PFSK-1 (cell line): ENCODE data around the gene ZNF277.

Experiments
- FOXP2 ChIP-seq: optimal IDR thresholded peaks from 2 replicates; pipeline ENCODE3; 2011; ENCODE audit warnings: borderline replicate concordance, control low read depth, inconsistent platforms; ENCODE audit not compliant: insufficient read depth; ENCODE audit errors: extremely low read length, extremely low read depth
- POLR2AphosphoS5 ChIP-seq: IDR thresholded peaks from 2 replicates; pipeline ENCODE4 v1.6.1; 2012; ENCODE audit warnings: low read depth, mild to moderate bottlenecking, control low read depth, low read length, moderate library complexity
- SIN3A ChIP-seq: IDR thresholded peaks from 2 replicates; pipeline ENCODE4 v1.6.1; 2012; ENCODE audit warnings: mild to moderate bottlenecking, low read length, moderate library complexity, borderline replicate concordance; ENCODE audit not compliant: insufficient read depth
- TAF1 ChIP-seq: IDR thresholded peaks from 2 replicates; pipeline ENCODE4 v1.6.1; 2012; ENCODE audit warnings: low read length, control low read depth, borderline replicate concordance; ENCODE audit not compliant: insufficient read depth
- TF ChIP-seq, protein P1 (sequence below), 2 experiments: IDR thresholded peaks; 2 replicates each; pipeline versions ENCODE4 v1.6.1 to v1.8.0; 2011 to 2012; ENCODE audit warnings: low read depth in 2 of 2, low read length in 2 of 2, control low read depth in 1 of 2, inconsistent platforms in 1 of 2, mild to moderate bottlenecking in 1 of 2, moderate library complexity in 1 of 2; ENCODE audit not compliant: insufficient read depth in 1 of 2

Gene ZNF277

DNA sequence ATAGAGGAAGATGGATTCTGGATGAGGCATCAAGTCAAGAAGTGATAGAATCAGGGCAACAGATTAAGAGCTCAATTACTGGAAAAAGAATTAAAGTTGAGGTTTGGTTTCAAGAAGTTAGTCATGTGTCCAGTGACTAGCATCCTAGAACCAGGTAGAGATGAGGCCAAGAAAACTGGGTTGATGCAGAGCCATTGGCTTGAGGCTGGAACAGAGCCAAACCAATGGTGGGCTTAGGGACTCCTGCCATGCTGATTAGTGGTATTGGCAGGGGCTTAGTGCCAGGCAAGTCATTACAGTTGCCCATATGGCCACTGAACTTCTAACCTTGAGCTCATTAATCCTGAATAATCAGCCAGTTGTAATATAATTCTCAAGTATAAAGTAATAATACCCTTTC lies 18.5 kb downstream of the ZNF277 start:
- TF ChIP-seq TAF1 (no peak), SIN3A (no peak)

DNA sequence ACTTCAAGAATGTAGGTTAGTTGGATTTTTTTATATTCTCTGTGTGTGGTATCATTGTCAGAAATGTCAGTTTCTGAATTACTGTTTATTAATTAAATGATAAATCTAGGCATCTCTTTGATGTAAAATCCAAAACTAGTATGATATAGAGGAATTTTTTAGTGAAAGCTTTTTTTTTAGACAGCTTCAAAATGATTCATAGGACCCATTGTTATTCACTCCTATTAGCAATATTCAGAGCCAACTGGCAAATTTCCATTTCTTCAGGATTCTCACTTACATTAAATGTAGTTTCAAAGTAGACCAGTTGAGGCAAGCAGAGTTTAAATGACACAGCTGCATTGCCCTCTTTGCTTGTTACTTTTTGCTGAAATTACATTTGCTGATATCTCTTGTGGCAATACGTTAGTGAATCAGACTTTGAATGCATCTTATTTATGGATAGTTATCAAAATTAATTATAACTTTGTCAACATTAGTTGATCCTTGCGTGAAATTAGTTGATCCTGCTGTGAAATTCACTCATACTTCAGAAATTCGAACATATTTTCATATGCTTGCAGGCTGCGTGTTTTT lies 20.3 kb downstream of the ZNF277 start:
- TF ChIP-seq FOXP2: no peak
- TF ChIP-seq TAF1: no peak
- TF ChIP-seq POLR2AphosphoS5: no peak
- no peak for TF ChIP-seq SIN3A
- TF ChIP-seq, protein P1, sequence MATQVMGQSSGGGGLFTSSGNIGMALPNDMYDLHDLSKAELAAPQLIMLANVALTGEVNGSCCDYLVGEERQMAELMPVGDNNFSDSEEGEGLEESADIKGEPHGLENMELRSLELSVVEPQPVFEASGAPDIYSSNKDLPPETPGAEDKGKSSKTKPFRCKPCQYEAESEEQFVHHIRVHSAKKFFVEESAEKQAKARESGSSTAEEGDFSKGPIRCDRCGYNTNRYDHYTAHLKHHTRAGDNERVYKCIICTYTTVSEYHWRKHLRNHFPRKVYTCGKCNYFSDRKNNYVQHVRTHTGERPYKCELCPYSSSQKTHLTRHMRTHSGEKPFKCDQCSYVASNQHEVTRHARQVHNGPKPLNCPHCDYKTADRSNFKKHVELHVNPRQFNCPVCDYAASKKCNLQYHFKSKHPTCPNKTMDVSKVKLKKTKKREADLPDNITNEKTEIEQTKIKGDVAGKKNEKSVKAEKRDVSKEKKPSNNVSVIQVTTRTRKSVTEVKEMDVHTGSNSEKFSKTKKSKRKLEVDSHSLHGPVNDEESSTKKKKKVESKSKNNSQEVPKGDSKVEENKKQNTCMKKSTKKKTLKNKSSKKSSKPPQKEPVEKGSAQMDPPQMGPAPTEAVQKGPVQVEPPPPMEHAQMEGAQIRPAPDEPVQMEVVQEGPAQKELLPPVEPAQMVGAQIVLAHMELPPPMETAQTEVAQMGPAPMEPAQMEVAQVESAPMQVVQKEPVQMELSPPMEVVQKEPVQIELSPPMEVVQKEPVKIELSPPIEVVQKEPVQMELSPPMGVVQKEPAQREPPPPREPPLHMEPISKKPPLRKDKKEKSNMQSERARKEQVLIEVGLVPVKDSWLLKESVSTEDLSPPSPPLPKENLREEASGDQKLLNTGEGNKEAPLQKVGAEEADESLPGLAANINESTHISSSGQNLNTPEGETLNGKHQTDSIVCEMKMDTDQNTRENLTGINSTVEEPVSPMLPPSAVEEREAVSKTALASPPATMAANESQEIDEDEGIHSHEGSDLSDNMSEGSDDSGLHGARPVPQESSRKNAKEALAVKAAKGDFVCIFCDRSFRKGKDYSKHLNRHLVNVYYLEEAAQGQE (IDR thresholded peaks at IDR 0.05; ENCODE audit: insufficient read depth in 1 of 2, low read depth in 2 of 2, low read length in 2 of 2): no peak

DNA sequence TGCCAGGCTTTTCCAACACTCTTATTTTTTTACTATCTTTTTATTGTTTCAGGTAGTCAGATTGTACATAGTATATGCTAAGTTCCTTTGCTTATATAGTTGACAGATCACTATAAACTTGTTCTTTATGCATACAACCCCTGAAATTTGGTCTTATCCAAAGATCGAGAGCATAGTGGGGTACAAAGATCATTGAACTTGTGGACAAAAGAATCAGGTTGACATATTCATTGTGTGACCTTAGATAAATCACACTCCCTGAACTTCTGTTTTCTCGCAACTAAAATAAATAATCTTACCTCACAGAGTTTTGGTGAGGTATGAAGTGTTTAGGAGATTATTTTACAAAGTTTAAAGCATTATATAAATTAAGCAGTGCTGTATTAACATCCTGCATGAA lies 22.1 kb downstream of the ZNF277 start:
- no peak for TF ChIP-seq TAF1
- TF ChIP-seq SIN3A: no peak
- TF ChIP-seq, protein P1 (IDR thresholded peaks at IDR 0.05; ENCODE audit: insufficient read depth in 1 of 2, low read depth in 2 of 2, low read length in 2 of 2): no peak
- TF ChIP-seq FOXP2: no peak
- TF ChIP-seq POLR2AphosphoS5: no peak

DNA sequence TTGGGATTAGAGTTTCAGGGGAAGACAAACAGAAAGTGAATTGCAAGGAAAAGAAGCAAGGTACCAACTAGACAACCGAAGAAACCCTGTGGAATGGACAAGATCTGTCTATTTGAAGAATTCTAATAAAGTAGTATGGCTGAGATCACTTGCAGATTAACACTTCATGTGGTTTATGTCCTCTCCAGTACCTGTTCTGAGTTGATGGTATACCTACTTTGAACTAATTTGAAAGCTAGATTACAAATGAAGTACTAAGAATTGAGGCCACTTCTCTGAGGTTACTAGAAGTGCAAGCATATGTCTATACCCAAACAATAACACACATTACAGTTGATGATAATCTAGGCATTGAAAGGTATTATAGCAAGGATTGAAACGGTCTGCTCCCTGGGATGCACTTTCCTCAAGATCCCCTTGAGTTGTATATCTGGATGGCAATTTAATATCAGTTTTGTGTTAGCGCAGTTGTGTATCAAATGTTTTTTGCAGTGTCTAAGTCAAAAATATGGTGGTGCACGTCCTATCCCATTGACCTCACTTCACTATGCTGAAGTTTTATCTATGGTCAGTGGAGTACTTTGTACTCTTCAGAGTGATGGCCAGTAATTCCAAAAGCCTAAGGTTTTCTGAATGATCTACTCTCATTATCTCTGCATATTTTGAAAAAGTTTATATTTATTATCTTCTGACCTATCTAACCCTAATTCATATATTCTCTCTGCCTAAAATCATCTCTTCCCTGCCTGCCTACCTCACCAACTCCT lies 25.9 kb downstream of the ZNF277 start:
- TF ChIP-seq SIN3A (no peak), TAF1 (no peak), FOXP2 (no peak), POLR2AphosphoS5 (no peak)
- TF ChIP-seq, protein P1 (IDR thresholded peaks at IDR 0.05; ENCODE audit: insufficient read depth in 1 of 2, low read depth in 2 of 2, low read length in 2 of 2): no peak

DNA sequence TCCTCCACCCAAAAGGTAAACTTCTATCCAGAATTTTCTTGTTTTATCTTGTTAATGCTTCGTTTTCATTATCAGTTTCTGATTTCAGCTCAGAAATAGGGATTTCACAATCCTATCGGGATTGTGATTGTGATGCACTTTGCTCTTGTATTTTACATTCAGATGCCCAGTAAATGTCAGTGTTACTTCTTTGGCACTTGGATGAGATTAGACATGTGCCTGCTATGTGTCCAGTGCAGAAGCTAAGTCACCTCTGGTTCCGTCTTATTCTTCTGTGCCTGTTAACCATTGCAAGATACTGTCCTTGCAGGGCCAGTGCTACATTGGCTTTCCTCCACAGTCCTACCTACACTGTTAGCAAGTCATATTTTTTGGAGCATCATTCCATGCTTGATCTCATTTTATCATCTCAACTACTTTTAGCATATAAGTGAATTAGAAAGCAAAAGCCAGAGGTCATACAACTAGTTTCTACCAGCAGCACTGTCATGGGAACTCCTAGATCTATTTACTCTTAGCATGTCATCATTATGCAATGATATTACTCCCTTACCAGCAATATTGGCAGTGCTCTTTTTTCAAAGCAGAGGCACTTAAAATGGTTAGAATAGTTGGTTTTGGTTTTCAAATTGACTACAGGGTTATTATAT lies 26.7 kb downstream of the ZNF277 start:
- TF ChIP-seq TAF1: no peak
- TF ChIP-seq POLR2AphosphoS5: no peak
- TF ChIP-seq, protein P1 (IDR thresholded peaks at IDR 0.05; ENCODE audit: insufficient read depth in 1 of 2, low read depth in 2 of 2, low read length in 2 of 2): no peak
- no peak for TF ChIP-seq SIN3A
- no peak for TF ChIP-seq FOXP2
